ENCODE measurements around the gene SCUBE2.

DNA sequence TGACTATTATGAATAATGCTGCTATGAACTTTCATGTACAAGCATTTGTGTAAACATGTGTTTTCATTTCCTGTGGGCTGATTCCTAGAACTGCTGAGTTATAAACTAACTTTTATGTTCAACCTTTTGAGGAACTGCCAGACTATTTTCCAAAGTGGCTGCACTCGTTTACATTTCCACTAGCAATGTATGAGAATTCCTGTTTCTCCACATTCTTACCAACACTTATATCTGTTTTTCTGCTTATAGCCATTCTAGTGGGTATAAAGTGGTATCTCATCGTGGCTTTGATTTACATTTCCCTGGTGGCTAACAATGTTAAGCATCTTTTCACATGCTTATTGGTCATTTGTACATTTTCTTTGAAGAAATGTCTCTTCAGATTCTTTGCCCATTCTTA lies 35.2 kb upstream of the SCUBE2 start:
- TF ChIP-seq CTCF (IDR thresholded peaks at IDR 0.05) (no peak), POLR2A (IDR thresholded peaks at IDR 0.05) (no peak)

Measured in transverse colon (tissue), 3 donors.